ENCODE measurements around the gene KCNJ13.

Gene KCNJ13

DNA sequence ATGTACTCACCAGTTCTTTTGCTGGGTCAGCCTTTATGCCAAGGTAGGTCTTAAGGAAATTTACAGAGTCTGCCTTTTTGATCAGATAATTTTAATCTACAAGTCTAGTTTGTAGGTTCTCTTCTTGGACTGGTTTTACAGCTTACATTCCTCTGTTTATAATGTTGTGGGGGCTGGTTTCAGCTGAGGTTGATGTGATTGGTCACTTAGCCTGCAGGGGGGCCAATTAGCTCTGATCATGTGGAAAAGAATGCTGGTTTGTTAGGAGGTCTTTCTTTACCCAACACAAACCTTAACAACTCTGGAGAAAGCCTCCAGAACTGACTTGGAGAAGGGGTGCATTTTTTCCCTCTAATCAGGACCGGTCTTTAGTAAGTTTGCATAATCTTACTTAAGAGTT, at the start of gene KCNJ13:
KCNJ13 (minus strand) TSS at position 131 of the 400 bp plus-strand sequence. CDS start 5,203 bp downstream, outside the sequence.
- in situ Hi-C loops (cut with MboI; ENCODE audit: low sequenced_read_pairs), result no loop called here

DNA sequence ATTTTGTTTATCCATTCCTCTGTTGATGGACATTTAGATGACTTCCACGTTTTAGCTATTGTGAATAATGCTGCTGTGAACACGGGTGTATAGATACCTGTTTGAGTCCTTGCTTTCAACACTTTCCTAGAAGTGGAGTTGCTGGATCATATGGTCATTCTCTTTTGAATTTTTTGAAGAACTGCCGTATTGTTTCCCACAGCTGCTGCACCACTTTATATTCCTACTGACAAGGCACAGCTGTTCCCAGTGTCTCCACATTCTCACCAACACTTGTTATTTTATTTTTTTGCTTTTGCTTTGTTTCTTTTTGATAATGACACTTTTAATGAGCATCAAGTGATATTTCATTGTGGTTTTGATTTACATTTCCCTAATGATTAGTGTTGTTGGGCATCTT, 41.4 kb upstream of the KCNJ13 start:
- in situ Hi-C loops (cut with MboI; ENCODE audit: low sequenced_read_pairs), result no loop called here

DNA sequence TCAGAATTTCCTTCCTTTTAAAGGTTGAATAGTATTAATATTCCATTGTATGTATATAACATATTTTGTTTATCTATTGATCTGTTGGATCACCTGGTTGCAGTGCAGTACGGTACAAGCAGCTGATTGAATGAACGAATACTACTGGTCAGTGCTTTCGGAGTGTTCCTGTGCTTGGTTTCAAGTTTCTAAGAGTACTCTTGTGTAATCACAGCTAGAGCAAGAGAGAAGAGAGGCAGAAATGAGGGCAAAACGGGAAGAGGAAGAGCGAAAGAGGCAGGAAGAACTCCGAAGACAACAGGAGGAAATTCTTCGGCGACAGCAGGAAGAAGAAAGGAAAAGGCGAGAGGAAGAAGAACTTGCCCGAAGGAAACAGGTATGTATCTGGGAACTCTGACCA, 40.3 kb upstream of the KCNJ13 start:
- in situ Hi-C loops (cut with MboI; ENCODE audit: low sequenced_read_pairs), result no loop called here

DNA sequence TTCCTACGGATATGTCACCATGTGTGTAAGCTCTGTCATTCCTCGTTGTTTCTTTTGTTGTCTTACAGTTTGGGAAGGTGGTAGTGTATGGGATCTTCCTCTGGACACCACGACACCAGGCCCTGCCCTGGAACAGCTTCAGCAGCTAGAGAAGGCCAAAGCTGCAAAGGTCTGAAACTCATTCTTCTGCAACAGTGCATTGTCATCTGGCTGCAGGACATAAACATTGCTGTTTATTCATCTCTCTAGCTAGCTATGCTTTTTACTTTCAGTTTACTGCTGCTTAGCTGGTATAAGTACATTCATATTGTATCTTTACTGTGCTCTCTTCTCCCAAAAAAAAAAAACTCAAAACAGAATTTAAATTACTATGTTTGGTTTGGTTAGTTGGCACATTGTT, 39.2 kb upstream of the KCNJ13 start:
- in situ Hi-C loops (cut with MboI; ENCODE audit: low sequenced_read_pairs), result no loop called here

DNA sequence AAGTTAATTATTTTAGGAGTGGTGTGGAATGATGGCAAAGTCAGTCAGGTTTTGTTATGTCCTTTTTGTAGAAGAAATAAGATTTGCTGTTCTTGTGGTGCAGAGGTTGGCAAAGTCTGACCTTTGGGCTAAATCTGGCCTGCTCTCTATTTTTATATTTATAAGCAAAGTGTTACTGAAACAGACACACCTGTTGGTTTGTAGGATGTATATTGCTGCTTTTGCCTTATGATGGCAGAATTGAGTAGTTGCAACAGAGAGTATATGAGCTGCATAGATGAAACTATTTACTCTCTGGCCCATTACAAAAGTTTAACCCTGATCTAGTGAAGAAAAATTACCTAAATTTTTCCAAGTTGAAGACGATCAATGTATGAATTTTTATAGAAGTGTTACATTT, 34.1 kb upstream of the KCNJ13 start:
- in situ Hi-C loops (cut with MboI; ENCODE audit: low sequenced_read_pairs), result no loop called here

DNA sequence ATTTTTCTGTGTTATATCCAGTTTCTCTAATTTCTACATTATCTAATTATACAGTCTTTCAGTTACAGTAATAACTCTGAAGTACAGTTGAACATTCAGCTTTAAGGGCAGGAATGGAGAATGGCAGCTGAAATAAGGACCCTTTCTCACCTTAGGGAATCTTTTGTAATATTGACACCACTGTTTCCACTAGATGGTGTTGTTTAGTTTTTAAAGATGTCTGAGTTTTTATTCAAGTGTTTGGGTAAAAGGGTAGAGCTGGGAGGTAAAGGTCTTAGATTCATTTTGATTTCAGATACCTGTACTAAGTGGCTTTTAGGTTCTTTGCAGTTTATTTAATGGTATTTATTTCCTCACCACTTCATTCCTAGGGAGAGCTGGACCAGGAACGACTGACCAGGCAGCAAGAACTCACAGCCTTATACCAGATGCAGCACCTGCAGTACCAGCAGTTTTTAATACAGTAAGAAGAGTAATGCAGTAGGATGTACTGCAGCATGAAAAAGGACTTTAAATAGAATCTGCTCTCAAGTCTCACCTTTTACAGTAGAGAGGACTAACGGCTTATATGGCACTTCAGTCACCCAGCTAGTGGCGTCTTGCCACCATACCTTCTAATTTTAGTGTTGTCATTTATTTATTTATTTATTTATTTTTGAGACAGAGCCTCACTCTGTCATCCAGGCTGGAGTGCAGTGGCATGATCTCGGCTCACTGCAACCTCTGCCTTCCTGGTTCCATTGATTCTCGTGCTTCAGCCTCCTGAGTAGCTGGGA, 33.2 kb upstream of the KCNJ13 start:
- in situ Hi-C loops (cut with MboI; ENCODE audit: low sequenced_read_pairs), result no loop called here

DNA sequence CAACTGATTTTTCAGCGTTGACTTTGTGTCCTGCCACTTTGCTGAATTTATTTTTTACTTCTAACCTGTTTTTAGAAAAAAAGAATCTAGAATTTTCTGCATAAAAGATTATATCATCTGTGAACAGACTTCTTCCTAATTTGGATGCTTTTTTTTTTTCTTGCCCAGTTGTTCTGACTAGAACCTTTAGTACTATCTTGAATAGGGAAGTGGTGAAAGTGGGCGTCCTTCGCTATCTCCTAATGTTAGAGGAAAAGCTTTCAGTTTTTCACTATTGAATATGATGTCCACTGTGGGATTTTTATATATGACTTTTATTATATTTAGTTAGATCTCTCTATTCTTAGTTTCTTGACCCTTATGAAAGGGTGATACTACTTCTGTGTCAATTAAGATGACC, 25.7 kb upstream of the KCNJ13 start:
- in situ Hi-C loops (cut with MboI; ENCODE audit: low sequenced_read_pairs), result no loop called here

DNA sequence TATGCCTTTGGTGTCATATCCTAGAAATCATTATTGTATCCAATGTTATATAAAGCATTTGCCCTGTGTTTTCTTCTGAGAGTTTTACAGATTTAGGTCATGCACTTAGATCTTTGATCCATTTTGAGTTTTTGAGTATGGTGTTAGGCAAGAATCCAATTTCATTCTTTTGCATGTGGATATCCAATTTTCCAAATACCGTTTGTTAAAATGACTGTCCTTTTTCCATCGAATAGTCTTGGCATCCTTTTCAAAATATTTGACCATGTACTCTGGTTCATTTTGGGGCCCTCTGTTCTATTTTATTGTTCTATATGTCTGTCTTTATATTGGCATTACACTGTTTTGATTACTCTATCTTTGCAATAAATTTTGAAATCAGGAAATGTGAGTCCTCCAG, 23.8 kb upstream of the KCNJ13 start:
- in situ Hi-C loops (cut with MboI; ENCODE audit: low sequenced_read_pairs), result no loop called here

DNA sequence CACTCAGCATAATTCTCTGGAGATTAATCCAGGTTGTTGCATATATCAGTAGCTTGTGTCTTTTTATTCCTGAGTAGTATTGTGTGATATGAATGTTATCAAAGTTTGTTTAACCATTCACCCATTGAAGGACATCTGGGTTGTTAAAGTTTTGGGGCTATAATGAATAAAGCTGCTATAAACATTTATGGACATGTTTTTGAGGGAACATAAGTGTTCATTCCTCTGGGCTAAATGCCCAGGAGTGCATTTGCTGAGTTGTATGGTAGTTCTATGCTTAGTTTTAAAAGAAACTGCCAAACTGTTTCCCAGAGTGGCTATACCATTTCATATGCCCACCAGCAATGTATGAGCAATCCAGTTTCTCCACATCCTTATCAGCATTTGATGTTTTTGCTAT, 21.8 kb upstream of the KCNJ13 start:
- in situ Hi-C loops (cut with MboI; ENCODE audit: low sequenced_read_pairs), result no loop called here

DNA sequence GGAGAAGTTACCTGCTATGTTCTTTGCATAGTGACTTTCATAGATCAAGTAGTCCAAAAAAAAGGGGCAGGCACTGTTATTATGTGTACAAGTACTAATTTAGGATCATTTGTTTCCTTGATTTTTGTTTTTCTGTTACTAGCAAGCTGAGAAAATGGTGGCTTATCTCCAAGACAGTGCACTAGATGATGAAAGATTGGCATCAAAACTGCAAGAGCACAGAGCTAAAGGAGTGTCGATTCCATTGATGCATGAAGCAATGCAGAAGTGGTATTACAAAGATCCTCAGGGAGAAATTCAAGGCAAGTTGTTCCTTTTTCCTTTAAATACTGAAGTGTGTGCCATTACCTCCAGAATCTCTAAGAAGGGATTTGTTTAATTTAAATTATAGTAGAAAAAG, 19.6 kb upstream of the KCNJ13 start:
- in situ Hi-C loops (cut with MboI; ENCODE audit: low sequenced_read_pairs), result no loop called here

DNA sequence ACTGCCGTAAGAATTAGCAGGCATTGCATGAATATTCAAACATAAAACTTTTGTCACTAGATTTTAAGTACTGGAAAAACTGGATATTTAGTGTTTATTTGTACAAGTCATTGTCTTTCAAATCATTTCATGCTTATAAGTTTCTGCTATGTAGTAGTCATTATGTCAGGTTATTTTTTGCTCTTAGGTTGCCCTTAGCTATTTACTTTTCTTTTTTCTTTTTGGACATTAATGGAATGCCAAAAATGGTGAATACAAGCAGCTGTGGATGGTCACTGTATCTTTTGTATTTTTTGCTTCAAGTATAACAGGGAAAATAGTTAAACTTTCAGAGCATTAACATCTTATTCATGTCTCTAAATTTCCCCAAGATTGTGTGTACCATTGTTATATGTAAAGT, 18.6 kb upstream of the KCNJ13 start:
- in situ Hi-C loops (cut with MboI; ENCODE audit: low sequenced_read_pairs), result no loop called here

DNA sequence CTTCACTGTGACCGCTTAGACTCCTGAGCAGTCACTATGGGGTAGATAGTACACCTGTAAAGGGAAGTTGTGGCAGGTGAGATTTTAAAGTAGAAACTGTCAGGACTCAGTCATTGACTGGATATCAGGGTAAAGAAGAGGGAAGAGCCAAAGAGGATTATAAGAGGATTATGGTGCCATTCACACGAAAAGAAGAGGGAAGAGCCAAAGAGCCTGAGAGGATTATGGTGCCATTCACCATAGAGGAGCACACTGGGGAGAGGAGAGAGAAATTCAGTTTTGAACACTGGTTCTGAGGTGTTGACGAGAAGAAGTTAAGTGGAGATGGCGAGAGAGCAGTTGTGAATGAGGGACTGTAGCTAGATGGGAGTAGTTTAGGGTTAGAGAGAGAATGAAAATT, 16.9 kb upstream of the KCNJ13 start:
- in situ Hi-C loops (cut with MboI; ENCODE audit: low sequenced_read_pairs), result no loop called here

DNA sequence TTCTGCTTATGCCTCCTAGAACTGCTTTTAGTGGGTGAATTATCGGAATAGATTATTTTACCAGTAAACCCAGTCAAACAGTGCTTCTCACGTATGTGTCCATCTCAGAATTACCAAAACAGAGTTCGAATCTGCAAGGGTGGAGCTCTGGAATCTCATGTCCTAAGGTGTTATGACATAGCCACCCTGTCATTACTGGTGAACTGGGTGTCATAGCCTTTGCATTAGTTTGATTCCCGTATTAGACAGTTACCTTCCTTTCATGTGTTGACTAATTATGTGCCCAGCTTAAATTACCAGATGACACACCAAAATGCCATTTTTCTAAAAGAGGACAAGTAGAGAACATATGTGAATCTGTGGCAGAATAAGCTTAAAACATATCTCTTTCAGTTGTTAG, 15.2 kb upstream of the KCNJ13 start:
- in situ Hi-C loops (cut with MboI; ENCODE audit: low sequenced_read_pairs), result no loop called here

DNA sequence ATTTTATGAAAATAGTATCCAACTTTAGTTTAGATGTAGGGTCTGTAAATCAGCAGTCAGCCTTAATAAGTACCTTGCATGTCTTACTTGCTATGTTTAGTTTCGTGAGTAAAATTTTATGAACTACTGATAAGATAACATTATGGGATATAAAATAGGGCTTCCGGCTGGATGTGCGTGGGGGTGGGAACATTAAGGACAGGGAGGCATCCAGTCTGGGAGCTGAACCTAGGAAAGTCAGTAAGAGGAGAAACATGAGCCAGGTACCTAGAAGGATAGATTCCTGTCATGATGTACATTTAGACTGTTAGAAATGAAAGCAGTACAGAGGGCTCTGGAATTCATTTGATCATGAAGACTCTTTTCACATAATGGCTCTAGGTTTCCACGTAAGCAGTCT, 12.7 kb upstream of the KCNJ13 start:
- in situ Hi-C loops (cut with MboI; ENCODE audit: low sequenced_read_pairs), result no loop called here

DNA sequence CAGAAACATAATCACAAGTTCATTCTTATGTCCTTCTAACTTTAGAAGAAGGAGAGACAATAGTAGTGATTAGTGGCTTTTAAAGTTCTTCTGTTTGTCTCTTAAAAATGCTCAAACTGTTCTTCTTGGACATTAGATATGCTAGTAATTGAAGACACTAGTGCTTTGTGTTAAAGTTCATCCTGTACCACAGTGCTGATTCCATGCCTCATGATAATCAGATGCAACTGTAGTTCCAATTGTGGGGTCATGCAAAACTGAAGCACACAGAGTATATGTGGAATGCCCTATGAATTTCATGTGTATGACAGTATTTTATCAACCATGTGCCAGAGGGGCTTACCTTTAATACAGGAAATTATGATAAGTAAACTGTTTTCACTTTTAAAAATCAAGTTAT, 11.4 kb upstream of the KCNJ13 start:
- in situ Hi-C loops (cut with MboI; ENCODE audit: low sequenced_read_pairs), result no loop called here

DNA sequence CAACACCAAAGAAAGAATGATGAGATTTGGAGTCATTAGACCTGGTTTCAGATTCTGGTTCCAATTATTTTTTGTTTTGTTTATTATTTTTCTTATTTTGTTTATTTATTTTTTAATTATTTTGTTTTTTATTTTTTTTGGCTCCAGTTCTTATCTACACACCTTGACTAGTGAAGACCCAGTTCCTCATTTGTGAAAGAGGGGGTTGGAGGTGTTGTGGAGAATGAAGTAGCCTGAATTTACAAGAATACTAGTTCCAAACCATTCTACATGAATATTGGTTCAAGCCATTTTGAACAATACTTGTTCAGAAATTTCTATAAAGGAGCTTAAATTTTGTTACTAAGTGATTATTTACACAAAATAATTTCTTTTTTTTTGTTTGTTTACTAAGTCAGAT, 6.9 kb upstream of the KCNJ13 start:
- in situ Hi-C loops (cut with MboI; ENCODE audit: low sequenced_read_pairs), result no loop called here

DNA sequence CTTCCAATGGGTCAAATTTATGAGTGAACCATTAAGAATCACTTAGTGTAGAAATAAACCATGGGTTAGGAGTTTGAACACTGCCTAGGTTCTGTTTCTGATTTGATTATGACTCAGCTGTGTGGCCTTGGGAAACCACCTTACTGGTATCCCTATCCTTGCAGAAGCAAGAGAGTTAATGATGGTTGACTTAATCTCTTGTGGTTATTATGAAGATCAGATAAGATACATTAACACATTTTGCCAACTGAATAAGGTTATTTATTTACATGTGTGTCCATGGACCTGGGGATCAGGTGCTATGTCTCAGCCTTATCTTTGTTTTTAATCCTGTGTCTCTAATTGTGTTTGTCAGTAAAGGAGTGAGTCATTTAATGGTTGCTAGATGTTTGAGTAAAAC, 5.4 kb upstream of the KCNJ13 start:
- in situ Hi-C loops (cut with MboI; ENCODE audit: low sequenced_read_pairs), result no loop called here

DNA sequence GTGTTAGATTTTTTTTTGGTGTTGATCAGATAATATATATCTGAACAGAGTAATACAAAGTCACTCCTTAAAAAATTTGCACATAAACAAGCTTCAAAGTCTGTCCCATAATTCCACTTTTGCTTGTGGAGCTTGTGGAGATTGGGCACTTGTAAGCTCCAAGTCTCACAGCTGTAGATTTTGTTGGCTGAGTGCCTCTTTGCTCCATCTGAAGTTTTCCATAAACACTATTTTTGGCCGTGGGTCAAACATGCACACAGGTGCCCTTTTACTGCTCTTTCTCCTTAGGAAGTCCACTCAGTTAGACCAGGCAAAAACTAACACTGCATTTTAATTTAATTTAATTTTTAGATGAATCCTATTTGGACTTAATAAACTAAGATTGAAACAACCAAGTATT, 3.6 kb upstream of the KCNJ13 start:
- in situ Hi-C loops (cut with MboI; ENCODE audit: low sequenced_read_pairs), result no loop called here

DNA sequence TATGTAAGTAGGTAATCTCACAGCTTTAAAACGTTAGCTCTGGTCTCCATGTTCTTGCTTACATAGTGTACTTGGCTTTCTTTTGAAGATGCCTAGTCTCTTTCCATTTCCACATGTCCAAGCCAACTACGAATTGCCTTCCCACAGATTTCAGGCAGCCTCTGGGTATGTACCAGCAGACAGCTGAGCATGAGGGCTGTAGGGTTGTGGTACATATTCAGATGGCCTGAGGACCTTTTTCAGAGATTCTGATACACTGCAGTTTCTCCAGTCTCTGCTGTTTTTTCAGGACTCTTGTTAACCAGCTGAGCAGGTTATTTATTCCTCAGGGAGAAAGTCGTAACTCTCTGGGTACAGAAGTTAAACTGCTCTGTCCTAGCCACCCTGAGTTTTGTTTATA, 3.1 kb upstream of the KCNJ13 start:
- in situ Hi-C loops (cut with MboI; ENCODE audit: low sequenced_read_pairs), result no loop called here

DNA sequence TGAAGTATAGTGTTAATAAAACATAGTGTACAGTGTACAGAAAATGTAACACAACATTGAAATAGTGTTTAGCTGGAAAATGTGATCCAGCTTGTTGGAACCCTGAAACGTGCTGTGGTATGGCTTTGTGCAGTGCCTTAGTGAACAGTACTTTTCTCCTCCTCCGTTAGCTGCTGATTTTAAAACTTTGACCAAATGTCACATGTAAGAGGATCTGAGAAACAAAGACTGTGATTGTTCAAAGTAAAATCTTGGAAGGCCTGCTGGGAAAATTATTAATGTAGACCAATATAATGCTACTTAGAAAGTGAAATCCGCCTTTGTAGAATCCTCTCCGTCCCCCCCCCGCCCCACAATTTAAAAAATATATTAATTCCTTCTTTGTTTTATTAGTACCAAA, 911 bp upstream of the KCNJ13 start:
- in situ Hi-C loops (cut with MboI; ENCODE audit: low sequenced_read_pairs), result no loop called here

DNA sequence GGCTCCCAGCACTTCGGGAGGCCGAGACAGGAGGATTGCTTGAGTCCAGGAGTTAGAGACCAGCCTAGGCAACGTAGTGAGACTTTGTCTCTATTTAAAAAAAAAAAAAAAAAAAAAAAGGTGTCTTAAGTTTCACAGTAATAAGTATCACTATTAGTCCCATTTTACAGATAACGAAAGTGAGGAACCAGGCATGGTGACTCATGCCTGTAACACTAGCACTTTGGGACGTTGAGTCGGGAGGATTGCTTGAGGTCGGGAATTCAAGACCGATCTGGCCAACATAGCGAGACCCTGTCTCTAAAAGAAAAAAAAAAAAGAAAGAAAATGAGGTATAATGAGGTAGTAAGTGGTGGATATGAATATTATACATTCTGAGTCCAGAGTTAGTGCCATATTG, 2.5 kb downstream of the KCNJ13 start:
- in situ Hi-C loops (cut with MboI; ENCODE audit: low sequenced_read_pairs), result no loop called here

DNA sequence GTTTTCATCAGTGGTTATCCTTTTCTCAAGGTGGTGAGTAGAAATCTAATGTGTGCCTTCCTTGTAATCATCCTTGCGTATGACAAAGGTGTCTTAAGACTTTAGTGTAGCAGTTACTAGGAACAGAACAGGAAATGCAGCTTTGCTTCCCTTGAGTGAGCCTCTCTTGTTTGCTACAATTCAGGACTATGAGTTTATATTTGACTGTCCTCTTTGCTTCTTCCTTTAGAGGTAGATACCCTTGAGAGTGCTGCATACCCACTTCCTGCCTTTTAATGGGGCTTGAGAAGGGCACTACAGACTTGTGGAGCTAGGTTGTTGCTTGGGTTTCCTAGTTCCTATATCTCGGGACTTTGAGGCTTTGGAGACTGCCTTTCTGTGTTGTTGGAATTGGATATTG, 3.8 kb downstream of the KCNJ13 start:
- in situ Hi-C loops (cut with MboI; ENCODE audit: low sequenced_read_pairs), result no loop called here

DNA sequence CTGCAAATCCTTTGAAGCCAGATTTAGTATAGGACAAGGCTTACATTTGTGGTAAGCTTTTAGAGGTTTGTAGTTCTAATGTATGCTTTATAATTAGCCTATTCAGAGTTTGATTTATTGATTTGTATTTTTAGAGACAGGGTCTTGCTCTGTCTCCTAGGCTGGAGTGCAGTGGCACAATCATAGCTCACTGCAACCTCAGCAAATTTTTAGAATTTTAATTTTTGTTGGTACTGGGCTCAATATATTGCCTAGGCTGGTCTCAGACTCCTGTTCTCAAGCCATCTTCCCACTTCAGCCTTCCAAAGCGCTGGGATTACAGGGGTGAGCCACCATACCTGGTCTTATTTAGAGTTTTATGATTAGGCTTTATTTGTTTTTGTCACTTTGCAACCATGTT, 4.5 kb downstream of the KCNJ13 start:
- in situ Hi-C loops (cut with MboI; ENCODE audit: low sequenced_read_pairs), result no loop called here

All from HL-60/S4 (cell line).